K562 (cell line): ENCODE measurements around the gene HCN3. TPM values are rescaled to one million over a fixed set of nuclear protein-coding genes. Genes with fewer than 3 reads are reported as not detected.

ENCODE experiments used
- HOXB6 ChIP-seq: fragments of 250-450 bp; sonication (Bioruptor Pico); IDR thresholded peaks from 2 replicates; pipeline ENCODE4 v1.5.1; 2022; ENCODE audit warnings: mild to moderate bottlenecking, borderline replicate concordance
- ID3 ChIP-seq, 2 experiments: fragments of 250-450 bp in 1 of 2; fragments of 450-650 bp in 1 of 2; sonication (Bioruptor Pico) in 1 of 2; IDR thresholded peaks; 2 replicates each; pipeline versions ENCODE4 v1.6.1 to v1.8.0; 2016 to 2021; ENCODE audit warnings: mild to moderate bottlenecking in 2 of 2, moderate library complexity in 2 of 2, missing compliant biosample characterization in 1 of 2, missing genetic modification characterization in 1 of 2
- KDM5B ChIP-seq: fragments of 200-600 bp; sonication (generic); IDR thresholded peaks from 2 replicates; pipeline ENCODE4 v1.6.1; 2012; ENCODE audit warnings: low read depth, mild to moderate bottlenecking, moderate library complexity, low read length, control low read depth, inconsistent platforms; ENCODE audit not compliant: insufficient replicate concordance
- LCOR ChIP-seq: sonication (generic); formaldehyde crosslinking; IDR thresholded peaks from 2 replicates; pipeline ENCODE4 v1.8.0; 2022; ENCODE audit warnings: mild to moderate bottlenecking, missing genetic modification reagents
- NFATC3 ChIP-seq: fragments of 450-650 bp; IDR thresholded peaks from 2 replicates; pipeline ENCODE4 v1.6.1; 2017; ENCODE audit warnings: mild to moderate bottlenecking
- PRMT5 ChIP-seq: sonication (generic); formaldehyde crosslinking; IDR thresholded peaks from 2 replicates; pipeline ENCODE4 v1.5.0; 2020; ENCODE audit warnings: missing genetic modification reagents
- RBM34 ChIP-seq: fragments of 200-400 bp; formaldehyde crosslinking; IDR thresholded peaks from 2 replicates; pipeline ENCODE4 v1.6.1; 2018; ENCODE audit warnings: low read length, borderline replicate concordance; ENCODE audit not compliant: insufficient read depth
- SMARCA5 ChIP-seq: fragments of 450-650 bp; IDR thresholded peaks from 2 replicates; pipeline ENCODE4 v1.6.1; 2016
- SMARCB1 ChIP-seq: IDR thresholded peaks from 2 replicates; pipeline ENCODE4 v1.6.1; 2011; ENCODE audit warnings: improper control_type of control experiment, low read depth; ENCODE audit not compliant: insufficient read length
- STAG1 ChIP-seq: sonication (generic); formaldehyde crosslinking; IDR thresholded peaks from 2 replicates; pipeline ENCODE4 v1.5.0; 2020; ENCODE audit warnings: missing genetic modification reagents, borderline replicate concordance
- TEAD2 ChIP-seq: fragments of 450-650 bp; IDR thresholded peaks from 2 replicates; pipeline ENCODE4 v1.6.1; 2016; ENCODE audit warnings: missing genetic modification characterization, control low read depth, missing compliant biosample characterization
- ZBTB8A ChIP-seq: fragments of 450-650 bp; IDR thresholded peaks from 2 replicates; pipeline ENCODE4 v1.6.1; 2018; ENCODE audit warnings: mild to moderate bottlenecking, moderate library complexity; ENCODE audit not compliant: partially characterized antibody
- ZNF224 ChIP-seq: sonication (generic); formaldehyde crosslinking; IDR thresholded peaks from 2 replicates; pipeline ENCODE4 v1.8.0; 2022; ENCODE audit warnings: mild to moderate bottlenecking, missing genetic modification reagents
- ZNF589 ChIP-seq: fragments of 200-800 bp; sonication (Bioruptor generic); IDR thresholded peaks from 2 replicates; pipeline ENCODE4 v1.6.1; 2016; ENCODE audit warnings: low read depth, missing genetic modification characterization, missing compliant biosample characterization
- ZNF780A ChIP-seq: fragments of 250-450 bp; sonication (Bioruptor Pico); IDR thresholded peaks from 2 replicates; pipeline ENCODE4 v1.5.0; 2021; ENCODE audit warnings: mild to moderate bottlenecking
- polyA plus RNA-seq, 8 experiments: library from polyadenylated mRNA; depleted of rRNA in 4 of 8; stranded (reverse) in 5 of 8; unstranded in 3 of 8; fragments of >200 nt; fragmentation: Nextera tagmentation in 2 of 8; fragmentation: Illumina TruSeq in 1 of 8; extraction: Ambion mirVana in 2 of 8; extraction: Trizol in 1 of 8; gene quantifications; 2 replicates each; pipeline versions ENCODE4 v1.2.1 to v1.2.3, GENCODE V29; 2011 to 2014; ENCODE audit warnings: inconsistent platforms in 1 of 8, missing spikeins in 1 of 8
- total RNA-seq, 7 experiments: library from RNA; depleted of rRNA in 6 of 7; stranded (reverse); fragments of >200 nt in 6 of 7; fragmentation: Illumina TruSeq in 2 of 7; extraction: Trizol in 2 of 7; gene quantifications; 2 replicates each; pipeline versions ENCODE4 v1.2.1 to v1.2.3, GENCODE V29; 2011 to 2021; ENCODE audit warnings: low replicate concordance in 1 of 7
- TF ChIP-seq, protein P1 (sequence below), 2 experiments: fragments of 450-650 bp in 1 of 2; sonication (generic) in 1 of 2; formaldehyde crosslinking in 1 of 2; IDR thresholded peaks; 2 replicates each; pipeline versions ENCODE4 v1.7.1 to v1.9.0; 2016 to 2022; ENCODE audit warnings: inconsistent platforms in 1 of 2, mild to moderate bottlenecking in 1 of 2, missing genetic modification reagents in 1 of 2
- TF ChIP-seq, protein P2 (sequence below): fragments of 450-650 bp; IDR thresholded peaks from 2 replicates; pipeline ENCODE4 v1.6.1; 2016

The HCN3 gene
- total and polyA plus RNA-seq, 9 of the 15 experiments (the other 6 are each of a cell fraction or from before 2014, with no cell fraction given), result 0.91 to 9.7 (median 3.9) TPM

DNA sequence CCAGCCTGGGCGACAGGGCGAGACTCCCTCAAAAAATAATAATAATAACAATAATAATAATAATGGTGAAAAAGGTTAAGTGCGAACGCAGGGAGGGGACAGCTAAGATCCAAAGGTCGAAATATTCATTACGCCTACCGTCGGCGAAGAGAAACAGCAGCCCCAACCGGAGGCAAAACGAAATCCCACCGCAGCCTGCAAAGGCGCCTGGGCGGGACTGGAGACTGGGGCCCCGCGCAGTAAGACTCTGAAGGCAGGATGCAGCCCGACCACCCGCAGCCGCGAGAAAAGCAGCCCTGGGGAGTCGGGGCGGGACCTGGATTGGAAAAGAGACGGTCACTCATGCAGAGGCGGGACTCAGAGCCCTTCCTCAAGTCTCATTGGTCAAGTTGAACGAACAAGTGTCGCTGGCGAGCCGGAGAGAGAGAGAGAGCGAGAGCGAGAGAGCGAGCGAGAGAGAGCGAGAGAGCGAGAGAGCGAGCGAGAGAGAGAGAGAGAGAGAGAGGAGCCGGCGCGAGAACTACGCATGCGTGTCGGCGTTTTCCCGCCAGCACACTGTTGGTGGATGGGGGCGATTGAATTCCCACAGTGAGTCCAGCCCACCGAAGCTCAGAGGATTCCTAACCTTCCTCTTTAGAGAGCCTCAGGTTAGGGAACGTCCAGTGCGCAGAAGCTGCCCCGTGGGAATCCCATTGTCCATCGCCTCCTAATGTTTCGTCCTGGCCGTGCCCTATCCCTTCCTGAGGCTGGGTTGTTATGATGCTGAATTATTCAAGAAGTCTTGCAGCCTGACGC is 32.7 kb upstream of the HCN3 start (continued):
- TF ChIP-seq, protein P1, sequence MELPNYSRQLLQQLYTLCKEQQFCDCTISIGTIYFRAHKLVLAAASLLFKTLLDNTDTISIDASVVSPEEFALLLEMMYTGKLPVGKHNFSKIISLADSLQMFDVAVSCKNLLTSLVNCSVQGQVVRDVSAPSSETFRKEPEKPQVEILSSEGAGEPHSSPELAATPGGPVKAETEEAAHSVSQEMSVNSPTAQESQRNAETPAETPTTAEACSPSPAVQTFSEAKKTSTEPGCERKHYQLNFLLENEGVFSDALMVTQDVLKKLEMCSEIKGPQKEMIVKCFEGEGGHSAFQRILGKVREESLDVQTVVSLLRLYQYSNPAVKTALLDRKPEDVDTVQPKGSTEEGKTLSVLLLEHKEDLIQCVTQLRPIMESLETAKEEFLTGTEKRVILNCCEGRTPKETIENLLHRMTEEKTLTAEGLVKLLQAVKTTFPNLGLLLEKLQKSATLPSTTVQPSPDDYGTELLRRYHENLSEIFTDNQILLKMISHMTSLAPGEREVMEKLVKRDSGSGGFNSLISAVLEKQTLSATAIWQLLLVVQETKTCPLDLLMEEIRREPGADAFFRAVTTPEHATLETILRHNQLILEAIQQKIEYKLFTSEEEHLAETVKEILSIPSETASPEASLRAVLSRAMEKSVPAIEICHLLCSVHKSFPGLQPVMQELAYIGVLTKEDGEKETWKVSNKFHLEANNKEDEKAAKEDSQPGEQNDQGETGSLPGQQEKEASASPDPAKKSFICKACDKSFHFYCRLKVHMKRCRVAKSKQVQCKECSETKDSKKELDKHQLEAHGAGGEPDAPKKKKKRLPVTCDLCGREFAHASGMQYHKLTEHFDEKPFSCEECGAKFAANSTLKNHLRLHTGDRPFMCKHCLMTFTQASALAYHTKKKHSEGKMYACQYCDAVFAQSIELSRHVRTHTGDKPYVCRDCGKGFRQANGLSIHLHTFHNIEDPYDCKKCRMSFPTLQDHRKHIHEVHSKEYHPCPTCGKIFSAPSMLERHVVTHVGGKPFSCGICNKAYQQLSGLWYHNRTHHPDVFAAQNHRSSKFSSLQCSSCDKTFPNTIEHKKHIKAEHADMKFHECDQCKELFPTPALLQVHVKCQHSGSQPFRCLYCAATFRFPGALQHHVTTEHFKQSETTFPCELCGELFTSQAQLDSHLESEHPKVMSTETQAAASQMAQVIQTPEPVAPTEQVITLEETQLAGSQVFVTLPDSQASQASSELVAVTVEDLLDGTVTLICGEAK (IDR thresholded peaks at IDR 0.05), result peak; percentile 61
- TF ChIP-seq, protein P1 (CRISPR knock-in tag; IDR thresholded peaks at IDR 0.05), result no peak
- TF ChIP-seq SMARCA5, result no peak
- TF ChIP-seq, protein P2, sequence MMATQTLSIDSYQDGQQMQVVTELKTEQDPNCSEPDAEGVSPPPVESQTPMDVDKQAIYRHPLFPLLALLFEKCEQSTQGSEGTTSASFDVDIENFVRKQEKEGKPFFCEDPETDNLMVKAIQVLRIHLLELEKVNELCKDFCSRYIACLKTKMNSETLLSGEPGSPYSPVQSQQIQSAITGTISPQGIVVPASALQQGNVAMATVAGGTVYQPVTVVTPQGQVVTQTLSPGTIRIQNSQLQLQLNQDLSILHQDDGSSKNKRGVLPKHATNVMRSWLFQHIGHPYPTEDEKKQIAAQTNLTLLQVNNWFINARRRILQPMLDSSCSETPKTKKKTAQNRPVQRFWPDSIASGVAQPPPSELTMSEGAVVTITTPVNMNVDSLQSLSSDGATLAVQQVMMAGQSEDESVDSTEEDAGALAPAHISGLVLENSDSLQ, result peak; percentile 98
- peak; percentile 93; the same call in 1 of the 2 replicates for TF ChIP-seq ZNF589 (CRISPR knock-in tag)
- TF ChIP-seq RBM34, result no peak
- TF ChIP-seq ZNF224 (CRISPR knock-in tag), result peak; percentile 87; the same call in 1 of the 2 replicates
- TF ChIP-seq TEAD2 (tag), result no peak
- no peak for TF ChIP-seq SMARCB1
- 0 out of 2 replicates have a peak, but pooled peaks have one; percentile 56 for TF ChIP-seq PRMT5 (CRISPR knock-in tag)
- TF ChIP-seq ZBTB8A, result no peak
- no peak for TF ChIP-seq STAG1 (CRISPR knock-in tag)
- TF ChIP-seq HOXB6, result no peak
- TF ChIP-seq NFATC3, result peak; percentile 85
- no peak for TF ChIP-seq ZNF780A (CRISPR knock-in tag)
- TF ChIP-seq LCOR (CRISPR knock-in tag), result peak; percentile 90
- TF ChIP-seq KDM5B, result peak; percentile 82
- TF ChIP-seq ID3 (CRISPR knock-in tag; IDR thresholded peaks at IDR 0.05), result no peak
- peak; percentile 98 for TF ChIP-seq ID3 (tag; IDR thresholded peaks at IDR 0.05)
